Activated T-cell treated with anti-CD3 and anti-CD28 coated beads for 1 hour (primary cell): Measurements from ENCODE around the gene LGALS9C.
"Not testable (repeated sequence)": the region's sequence is repeated elsewhere in the genome, so short reads cannot be mapped to it uniquely, and the experiment has no call there.

ENCODE experiments used
- DNase-seq: peaks from one replicate; pipeline ENCODE4 v3.0.0-alpha.2; 2020; ENCODE audit warnings: low read depth

Gene LGALS9C

GRCh38 chr17:18478977-18479595 is 2.5 kb downstream of the LGALS9C start:
- DNase-seq: not testable (repeated sequence)

GRCh38 chr17:18481775-18482174 is 5.2 kb downstream of the LGALS9C start:
- DNase-seq: not testable (repeated sequence)

- not testable (repeated sequence) for DNase-seq
Measured at GRCh38 chr17:18485936-18486464, 9.4 kb downstream of the LGALS9C start.

DNA sequence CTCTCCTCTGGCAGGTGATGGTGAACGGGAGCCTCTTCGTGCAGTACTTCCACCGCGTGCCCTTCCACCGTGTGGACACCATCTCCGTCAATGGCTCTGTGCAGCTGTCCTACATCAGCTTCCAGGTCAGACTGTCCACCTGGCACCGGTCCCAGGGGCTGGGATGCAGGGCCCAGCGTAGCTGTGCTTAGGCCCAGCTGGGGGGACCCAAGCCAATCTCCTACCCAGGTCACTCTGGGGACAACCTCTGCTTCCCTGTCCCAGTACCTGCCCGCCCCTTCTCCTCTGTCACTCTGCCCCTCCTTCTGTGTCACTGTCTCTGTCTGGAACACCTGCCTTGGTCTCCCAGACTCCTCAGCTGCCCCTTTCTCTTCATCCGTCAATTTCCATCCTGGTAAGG is 11.0 kb downstream of the LGALS9C start:
- DNase-seq: not testable (repeated sequence)

DNA sequence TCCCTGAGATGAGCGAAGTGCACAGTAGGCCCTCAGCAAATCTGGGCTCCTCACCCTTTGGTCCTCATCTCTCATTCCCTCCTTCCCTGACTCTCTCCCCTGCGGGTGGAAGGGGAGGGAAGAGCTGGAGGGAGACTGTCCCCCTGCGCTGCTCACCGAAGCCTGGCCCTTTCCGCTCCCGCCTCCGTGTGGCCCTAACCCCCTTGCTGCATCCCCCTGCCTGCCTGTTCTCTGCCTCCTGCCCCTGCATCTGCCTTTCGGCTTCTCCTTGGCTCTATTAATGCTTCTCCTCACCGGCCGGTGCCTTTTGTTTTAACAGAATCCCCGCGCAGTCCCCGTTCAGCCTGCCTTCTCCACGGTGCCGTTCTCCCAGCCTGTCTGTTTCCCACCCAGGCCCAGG is 12.0 kb downstream of the LGALS9C start:
- DNase-seq: not testable (repeated sequence)

- not testable (repeated sequence) for DNase-seq
Measured at GRCh38 chr17:18490016-18490415, 13.4 kb downstream of the LGALS9C start.

- not testable (repeated sequence) for DNase-seq
Measured at GRCh38 chr17:18492712-18493480, 16.3 kb downstream of the LGALS9C start.

GRCh38 chr17:18494250-18494768 is 17.7 kb downstream of the LGALS9C start:
- not testable (repeated sequence) for DNase-seq

- not testable (repeated sequence) for DNase-seq
Measured at GRCh38 chr17:18497044-18497443, 20.5 kb downstream of the LGALS9C start.

DNA sequence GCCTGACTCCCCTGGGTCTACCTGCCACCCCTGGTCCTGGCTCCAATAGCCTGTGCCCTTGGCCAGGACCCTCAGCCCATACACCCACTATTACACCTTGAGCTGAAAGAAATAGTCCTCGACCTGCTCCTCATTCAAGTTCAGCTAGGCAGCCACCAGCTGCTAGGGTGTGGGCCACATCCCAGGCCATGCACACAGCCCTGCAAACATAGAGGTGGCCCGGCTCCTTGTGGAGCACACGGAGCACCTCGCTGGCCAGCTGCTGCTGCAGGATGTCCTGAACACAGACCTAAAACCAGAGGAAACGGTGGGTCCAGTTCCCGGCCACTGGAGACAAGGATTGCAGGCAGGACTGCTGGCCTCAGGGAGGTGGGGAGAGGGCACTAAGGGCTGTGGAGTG is 22.5 kb downstream of the LGALS9C start:
- not testable (repeated sequence) for DNase-seq

- DNase-seq: not testable (repeated sequence)
Measured at GRCh38 chr17:18499756-18500155, 23.2 kb downstream of the LGALS9C start.

DNA sequence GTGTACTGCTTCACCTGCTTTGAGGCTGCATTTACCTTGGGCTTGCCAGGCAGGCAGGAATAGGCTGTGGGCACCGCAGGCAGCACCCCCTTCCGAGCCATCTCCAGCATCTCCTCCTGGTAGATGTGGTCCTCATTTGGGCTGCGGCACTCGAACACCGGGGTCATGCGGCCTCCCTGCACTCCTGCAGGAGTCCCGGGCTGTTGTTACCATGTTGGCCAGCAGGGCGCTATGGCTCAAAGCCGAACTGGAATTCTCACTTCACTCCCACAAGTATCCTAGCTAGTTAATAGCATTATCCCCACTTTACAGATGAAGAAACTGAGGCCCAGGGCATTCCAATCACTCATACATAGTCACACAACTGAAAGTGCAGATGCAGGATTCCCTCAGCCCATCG is 23.7 kb downstream of the LGALS9C start:
- not testable (repeated sequence) for DNase-seq

DNA sequence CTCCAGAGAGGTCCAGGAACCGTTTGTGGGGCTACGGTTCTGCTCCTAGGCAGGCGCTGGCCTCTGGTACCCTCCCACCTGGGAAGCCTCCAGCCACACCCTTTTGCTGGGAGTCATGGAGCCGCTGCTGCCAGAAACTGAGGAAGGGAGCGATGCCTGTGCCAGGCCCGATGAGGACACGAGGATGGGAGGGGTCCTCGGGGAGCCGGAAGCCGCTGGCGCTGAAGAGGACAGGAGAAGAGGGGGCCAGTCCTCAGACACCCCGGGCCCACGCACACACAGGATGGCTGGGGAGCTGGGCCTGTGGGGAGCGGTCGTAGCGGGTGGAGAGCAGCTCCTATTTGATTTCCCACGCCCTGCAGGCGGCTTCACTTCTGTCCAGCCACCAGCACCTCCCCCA is 24.2 kb downstream of the LGALS9C start:
- DNase-seq: not testable (repeated sequence)

DNA sequence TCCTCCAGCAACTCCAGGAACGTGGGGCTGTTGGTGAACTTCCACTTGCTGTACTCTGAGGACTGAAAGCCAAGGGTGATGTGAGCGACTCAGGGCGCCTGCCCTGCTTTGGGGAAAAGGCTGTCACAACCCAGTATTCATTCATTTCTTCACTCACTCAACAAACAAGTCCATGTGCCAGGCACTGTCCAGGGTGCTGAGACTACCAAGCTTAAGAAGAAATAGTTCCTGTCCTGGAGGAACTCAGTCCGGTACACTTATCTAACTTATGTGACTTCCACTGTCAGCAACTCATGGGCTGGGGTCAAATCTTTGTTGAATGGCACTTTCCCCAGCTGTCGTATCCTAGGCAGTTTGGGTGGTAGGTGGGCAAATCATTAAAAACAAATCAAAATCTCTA is 26.6 kb downstream of the LGALS9C start:
- DNase-seq: not testable (repeated sequence)

GRCh38 chr17:18507729-18508128 is 31.1 kb downstream of the LGALS9C start:
- not testable (repeated sequence) for DNase-seq

DNA sequence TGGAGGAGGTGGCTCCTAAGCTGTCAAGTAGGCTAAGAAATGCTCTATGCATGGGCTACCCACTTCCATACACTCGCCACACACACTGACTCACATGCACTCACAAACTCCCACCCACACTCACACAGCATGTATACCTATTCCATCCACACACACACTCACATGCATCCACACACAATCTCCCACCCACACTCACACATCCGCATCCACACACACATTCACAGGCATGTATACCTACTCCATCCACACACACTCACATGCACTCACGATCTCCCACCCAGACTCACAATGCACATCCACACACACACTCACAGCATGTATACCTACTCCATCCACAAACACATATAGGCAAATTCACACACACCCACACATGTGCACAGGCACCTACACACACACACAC is 32.1 kb downstream of the LGALS9C start:
- not testable (repeated sequence) for DNase-seq

GRCh38 chr17:18521100-18521499 is 44.5 kb downstream of the LGALS9C start:
- not testable (repeated sequence) for DNase-seq

GRCh38 chr17:18525015-18525414 is 48.4 kb downstream of the LGALS9C start:
- DNase-seq: not testable (repeated sequence)

- not testable (repeated sequence) for DNase-seq
Measured at GRCh38 chr17:18526168-18526800, 49.7 kb downstream of the LGALS9C start.

- not testable (repeated sequence) for DNase-seq
Measured at GRCh38 chr17:18527354-18527753, 50.8 kb downstream of the LGALS9C start.

DNA sequence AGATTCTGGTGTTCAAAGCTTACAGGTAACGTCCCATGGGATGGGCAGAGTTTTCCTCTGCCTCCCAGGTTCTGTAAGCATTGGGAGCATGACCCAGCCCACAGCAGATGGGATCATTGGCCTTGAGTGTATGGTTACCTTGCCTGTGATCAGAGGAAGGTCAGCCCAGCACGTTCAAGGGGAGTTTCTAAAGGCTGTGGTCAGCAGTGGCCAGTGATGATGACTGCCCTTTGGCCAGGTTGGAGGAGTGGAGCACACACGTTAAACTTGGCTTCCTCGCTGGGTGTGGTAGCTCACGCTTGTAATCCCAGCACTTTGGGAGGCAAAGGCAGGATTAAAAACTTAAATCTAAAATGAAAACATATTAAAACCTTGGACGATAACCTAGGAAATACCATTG is 51.8 kb downstream of the LGALS9C start:
- not testable (repeated sequence) for DNase-seq

DNA sequence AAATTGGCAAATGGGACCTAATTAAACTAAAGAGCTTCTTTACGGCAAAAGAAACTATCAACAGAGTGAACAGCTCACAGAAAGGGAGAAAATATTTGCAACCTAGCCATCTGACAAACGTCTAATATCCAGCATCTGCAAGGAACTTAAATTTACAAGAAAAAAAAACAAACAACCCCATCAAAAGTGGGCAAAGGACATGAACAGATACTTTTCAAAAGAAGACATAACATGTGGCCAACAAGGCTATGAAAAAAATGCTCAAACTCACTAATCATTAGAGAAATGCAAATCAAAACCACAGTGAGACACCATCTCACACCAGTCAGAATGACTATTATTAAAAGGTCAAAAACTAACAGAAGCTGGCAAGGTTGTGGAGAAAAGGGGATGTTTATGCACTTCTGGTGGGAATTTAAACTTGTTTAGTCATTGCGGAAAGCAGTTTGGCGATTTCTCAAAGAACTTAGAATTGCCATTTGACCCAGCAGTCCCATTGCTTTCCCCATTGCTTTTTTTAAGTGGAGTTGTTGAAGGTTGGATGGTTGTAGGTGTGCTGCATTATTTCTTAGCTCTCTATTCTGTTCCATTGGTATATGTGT is 52.4 kb downstream of the LGALS9C start:
- not testable (repeated sequence) for DNase-seq
